GM19372 (cell line): ENCODE data around the gene SLC8A1.

Source experiments
- ATAC-seq: cut with Tn5 transposase; IDR thresholded peaks from one replicate; pipeline ENCODE4 v1.9.1; 2021; ENCODE audit warnings: mild to moderate bottlenecking, low read depth, moderate library complexity; ENCODE audit not compliant: unreplicated experiment

The SLC8A1 gene

GRCh38 chr2:40284797-40285196, 167.1 kb downstream of the SLC8A1 start:
- ATAC-seq: no peak

GRCh38 chr2:40283111-40283909, 168.6 kb downstream of the SLC8A1 start:
- no peak for ATAC-seq

- ATAC-seq: no peak
Observed at GRCh38 chr2:40282428-40282827, 169.5 kb downstream of the SLC8A1 start.

- peak; percentile 55 for ATAC-seq
Observed at GRCh38 chr2:40281021-40281940, 170.6 kb downstream of the SLC8A1 start.

GRCh38 chr2:40279482-40279881, 172.4 kb downstream of the SLC8A1 start:
- ATAC-seq: no peak

- ATAC-seq: no peak
Observed at GRCh38 chr2:40279001-40279400, 172.9 kb downstream of the SLC8A1 start.

- ATAC-seq: no peak
Observed at GRCh38 chr2:40276076-40276475, 175.8 kb downstream of the SLC8A1 start.

- ATAC-seq: no peak
Observed at GRCh38 chr2:40274270-40274669, 177.6 kb downstream of the SLC8A1 start.

GRCh38 chr2:40273734-40274182, 178.1 kb downstream of the SLC8A1 start:
- ATAC-seq: no peak

GRCh38 chr2:40271094-40271493, 180.8 kb downstream of the SLC8A1 start:
- no peak for ATAC-seq

GRCh38 chr2:40270372-40270771, 181.5 kb downstream of the SLC8A1 start:
- ATAC-seq: no peak

GRCh38 chr2:40268566-40268965, 183.3 kb downstream of the SLC8A1 start:
- ATAC-seq: no peak

GRCh38 chr2:40266201-40266600, 185.7 kb downstream of the SLC8A1 start:
- no peak for ATAC-seq

- ATAC-seq: no peak
Observed at GRCh38 chr2:40265602-40266001, 186.3 kb downstream of the SLC8A1 start.

- ATAC-seq: no peak
Observed at GRCh38 chr2:40261042-40261441, 190.8 kb downstream of the SLC8A1 start.

GRCh38 chr2:40260437-40260836, 191.5 kb downstream of the SLC8A1 start:
- ATAC-seq: no peak

- no peak for ATAC-seq
Observed at GRCh38 chr2:40259900-40260299, 192.0 kb downstream of the SLC8A1 start.

GRCh38 chr2:40258135-40258457, 193.8 kb downstream of the SLC8A1 start:
- ATAC-seq: no peak

- no peak for ATAC-seq
Observed at GRCh38 chr2:40257340-40258134, 194.4 kb downstream of the SLC8A1 start.

- ATAC-seq: no peak
Observed at GRCh38 chr2:40256649-40257048, 195.2 kb downstream of the SLC8A1 start.

GRCh38 chr2:40256008-40256407, 195.9 kb downstream of the SLC8A1 start:
- no peak for ATAC-seq
